GM21515 (cell line): ENCODE measurements around the gene PSAP.

Experiments used
- ATAC-seq: cut with Tn5 transposase; IDR thresholded peaks from one replicate; pipeline ENCODE4 v1.9.1; 2021; ENCODE audit not compliant: unreplicated experiment

PSAP gene

DNA sequence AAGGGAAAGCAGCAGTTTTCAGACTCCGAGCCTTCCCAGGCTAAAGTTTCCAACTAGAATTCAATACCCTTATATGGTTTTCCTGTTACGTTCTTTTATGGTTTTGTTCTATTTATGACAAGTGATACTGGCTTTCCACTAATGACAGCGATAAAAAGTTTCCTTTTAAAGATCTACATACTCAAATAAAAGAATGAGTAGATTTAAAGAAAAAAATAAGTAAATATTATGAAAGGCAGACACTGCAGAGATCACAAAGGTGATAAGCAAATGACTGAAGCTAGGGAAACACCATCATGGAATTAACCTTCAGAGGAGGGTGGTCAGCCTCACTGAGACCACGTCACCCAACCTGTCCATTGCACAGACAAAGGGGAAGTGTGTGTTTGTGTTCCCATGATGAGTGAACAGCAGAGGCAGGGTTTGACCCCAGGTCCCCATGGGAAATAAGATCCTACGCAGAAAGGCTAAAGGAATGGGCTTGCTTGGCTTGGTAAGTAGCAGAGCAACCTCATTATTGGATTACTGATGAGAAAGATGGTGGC lies 81.7 kb downstream of the PSAP start:
- peak; percentile 14 for ATAC-seq

DNA sequence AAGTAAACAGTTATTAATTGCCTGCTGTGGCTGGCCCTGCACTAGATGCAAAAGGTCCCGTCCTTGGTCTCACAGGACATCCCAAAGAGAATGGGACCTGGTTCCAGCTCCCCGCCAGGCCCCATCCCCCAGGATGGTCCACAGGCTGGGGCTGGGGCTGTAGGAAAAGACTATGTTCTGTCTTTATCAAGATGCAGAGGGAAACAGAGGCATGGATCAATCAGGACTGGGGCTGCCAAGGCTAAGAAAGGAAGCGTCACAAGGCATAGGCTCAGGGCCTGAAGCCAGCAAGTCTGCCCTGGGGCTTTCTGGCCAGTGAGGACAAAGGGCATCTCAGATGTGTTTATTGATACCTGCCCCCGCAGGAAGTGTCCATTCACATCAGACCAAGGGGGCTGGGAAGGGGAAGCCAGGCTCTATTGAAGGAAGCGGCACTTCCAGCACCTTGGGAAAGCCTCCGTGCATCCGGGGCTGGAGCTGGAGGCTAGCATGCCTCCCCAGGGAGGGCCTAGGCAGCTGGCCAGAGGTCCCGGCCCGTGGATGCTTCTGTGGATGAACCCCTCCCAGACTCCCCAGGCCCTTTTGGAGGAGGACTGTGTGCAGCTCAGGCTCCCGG lies 83.5 kb downstream of the PSAP start:
- no peak for ATAC-seq

DNA sequence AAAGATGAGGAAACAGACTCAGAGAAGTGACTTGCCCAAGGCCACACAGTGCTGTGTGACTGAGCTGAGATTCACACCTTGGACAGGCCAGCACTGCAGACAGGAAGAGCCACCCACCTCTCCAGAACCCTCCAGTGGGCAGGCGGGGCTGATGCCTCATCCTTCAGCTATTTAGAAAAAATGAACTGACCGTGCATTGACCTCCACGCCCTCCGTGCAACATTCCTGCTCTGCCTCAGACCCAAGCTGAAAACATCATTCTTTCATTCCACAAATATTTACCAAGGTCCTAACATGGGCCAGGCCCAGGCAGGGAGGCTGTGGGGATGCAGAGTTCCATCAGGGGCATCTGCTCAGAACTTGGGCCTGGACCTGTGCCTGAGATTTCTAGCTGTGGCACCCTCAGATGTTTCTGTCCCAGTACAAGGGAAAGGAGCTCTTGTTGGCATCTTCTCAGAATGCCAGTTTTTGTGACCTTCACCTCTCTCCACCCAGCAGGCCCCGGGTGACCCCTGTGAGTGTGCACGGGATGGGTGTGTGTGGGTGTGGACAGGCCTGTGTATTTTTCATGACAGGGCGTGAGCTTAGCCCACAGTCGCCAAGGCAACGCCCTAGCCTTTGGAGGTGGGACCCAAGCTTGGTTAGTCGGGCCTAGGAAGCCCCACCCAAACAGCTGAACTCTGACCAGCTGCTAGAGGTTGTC lies 84.2 kb downstream of the PSAP start:
- no peak for ATAC-seq
